ENCODE results near the gene CRB3.

- TF ChIP-seq CTCF (conservative IDR thresholded peaks at IDR 0.05 in 1 of 2, IDR thresholded peaks at IDR 0.05 in 1 of 2; ENCODE audit: low read depth in 1 of 2, low read length in 2 of 2) (no peak), EZH2 (IDR thresholded peaks at IDR 0.05; ENCODE audit: low read length, missing control alignments) (no peak)
These were observed 13.9 kb upstream of the CRB3 start for GRCh38 chr19:6450166-6450565.
